PFSK-1 (cell line): ENCODE results near the gene MTA3.

Experiments
- FOXP2 ChIP-seq: optimal IDR thresholded peaks from 2 replicates; pipeline ENCODE3; 2011; ENCODE audit warnings: borderline replicate concordance, control low read depth, inconsistent platforms; ENCODE audit not compliant: insufficient read depth; ENCODE audit errors: extremely low read length, extremely low read depth
- POLR2AphosphoS5 ChIP-seq: IDR thresholded peaks from 2 replicates; pipeline ENCODE4 v1.6.1; 2012; ENCODE audit warnings: low read depth, mild to moderate bottlenecking, control low read depth, low read length, moderate library complexity
- SIN3A ChIP-seq: IDR thresholded peaks from 2 replicates; pipeline ENCODE4 v1.6.1; 2012; ENCODE audit warnings: mild to moderate bottlenecking, low read length, moderate library complexity, borderline replicate concordance; ENCODE audit not compliant: insufficient read depth
- TAF1 ChIP-seq: IDR thresholded peaks from 2 replicates; pipeline ENCODE4 v1.6.1; 2012; ENCODE audit warnings: low read length, control low read depth, borderline replicate concordance; ENCODE audit not compliant: insufficient read depth
- TF ChIP-seq, protein P1 (sequence below), 2 experiments: IDR thresholded peaks; 2 replicates each; pipeline versions ENCODE4 v1.6.1 to v1.8.0; 2011 to 2012; ENCODE audit warnings: low read depth in 2 of 2, low read length in 2 of 2, control low read depth in 1 of 2, inconsistent platforms in 1 of 2, mild to moderate bottlenecking in 1 of 2, moderate library complexity in 1 of 2; ENCODE audit not compliant: insufficient read depth in 1 of 2

MTA3 gene

DNA sequence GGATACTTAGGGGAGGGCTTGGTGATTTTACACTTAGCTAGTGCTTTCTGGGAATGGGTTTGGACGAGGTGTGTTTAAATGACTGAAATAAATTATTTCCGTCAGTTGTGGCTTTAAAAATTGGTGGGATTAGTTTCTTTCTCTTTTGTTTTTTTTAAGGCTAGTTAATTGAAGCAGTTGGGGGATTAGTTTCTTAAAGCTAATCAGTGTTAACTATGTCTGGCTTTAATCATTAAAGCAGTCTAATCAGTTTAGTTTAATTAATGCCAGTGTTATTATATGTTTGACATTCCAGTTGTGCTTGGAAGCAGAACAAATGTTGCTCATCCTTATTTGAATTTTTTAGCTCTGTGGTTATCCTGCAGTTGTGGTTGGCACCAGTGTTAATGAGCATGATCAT is 10.2 kb downstream of the MTA3 start:
- TF ChIP-seq SIN3A = no peak
- no peak for TF ChIP-seq POLR2AphosphoS5
- no peak for TF ChIP-seq FOXP2

DNA sequence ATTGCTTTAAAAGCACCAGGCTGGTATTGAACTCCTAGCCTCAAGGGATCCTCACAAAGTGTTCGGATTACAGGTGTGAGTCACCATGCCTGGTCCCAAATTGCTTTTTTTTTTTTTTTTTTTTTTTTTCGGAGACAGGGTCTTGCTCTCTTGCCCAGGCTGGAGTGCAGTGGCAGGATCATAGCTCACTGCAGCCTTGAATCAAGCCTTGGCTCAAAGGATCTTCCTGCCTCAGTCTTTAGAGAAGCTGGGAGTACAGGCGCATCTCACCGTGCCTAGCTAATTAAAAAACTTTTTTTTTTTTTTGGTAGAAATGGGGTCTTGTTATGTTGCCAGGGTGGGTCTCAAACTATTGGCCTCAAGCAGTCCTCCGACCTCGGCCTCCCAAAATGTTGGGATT is 12.8 kb downstream of the MTA3 start:
- TF ChIP-seq, protein P1, sequence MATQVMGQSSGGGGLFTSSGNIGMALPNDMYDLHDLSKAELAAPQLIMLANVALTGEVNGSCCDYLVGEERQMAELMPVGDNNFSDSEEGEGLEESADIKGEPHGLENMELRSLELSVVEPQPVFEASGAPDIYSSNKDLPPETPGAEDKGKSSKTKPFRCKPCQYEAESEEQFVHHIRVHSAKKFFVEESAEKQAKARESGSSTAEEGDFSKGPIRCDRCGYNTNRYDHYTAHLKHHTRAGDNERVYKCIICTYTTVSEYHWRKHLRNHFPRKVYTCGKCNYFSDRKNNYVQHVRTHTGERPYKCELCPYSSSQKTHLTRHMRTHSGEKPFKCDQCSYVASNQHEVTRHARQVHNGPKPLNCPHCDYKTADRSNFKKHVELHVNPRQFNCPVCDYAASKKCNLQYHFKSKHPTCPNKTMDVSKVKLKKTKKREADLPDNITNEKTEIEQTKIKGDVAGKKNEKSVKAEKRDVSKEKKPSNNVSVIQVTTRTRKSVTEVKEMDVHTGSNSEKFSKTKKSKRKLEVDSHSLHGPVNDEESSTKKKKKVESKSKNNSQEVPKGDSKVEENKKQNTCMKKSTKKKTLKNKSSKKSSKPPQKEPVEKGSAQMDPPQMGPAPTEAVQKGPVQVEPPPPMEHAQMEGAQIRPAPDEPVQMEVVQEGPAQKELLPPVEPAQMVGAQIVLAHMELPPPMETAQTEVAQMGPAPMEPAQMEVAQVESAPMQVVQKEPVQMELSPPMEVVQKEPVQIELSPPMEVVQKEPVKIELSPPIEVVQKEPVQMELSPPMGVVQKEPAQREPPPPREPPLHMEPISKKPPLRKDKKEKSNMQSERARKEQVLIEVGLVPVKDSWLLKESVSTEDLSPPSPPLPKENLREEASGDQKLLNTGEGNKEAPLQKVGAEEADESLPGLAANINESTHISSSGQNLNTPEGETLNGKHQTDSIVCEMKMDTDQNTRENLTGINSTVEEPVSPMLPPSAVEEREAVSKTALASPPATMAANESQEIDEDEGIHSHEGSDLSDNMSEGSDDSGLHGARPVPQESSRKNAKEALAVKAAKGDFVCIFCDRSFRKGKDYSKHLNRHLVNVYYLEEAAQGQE (IDR thresholded peaks at IDR 0.05; ENCODE audit: insufficient read depth in 1 of 2, low read depth in 2 of 2, low read length in 2 of 2) = no peak
- TF ChIP-seq FOXP2 = no peak
- no peak for TF ChIP-seq POLR2AphosphoS5
- TF ChIP-seq TAF1 = no peak
- no peak for TF ChIP-seq SIN3A

DNA sequence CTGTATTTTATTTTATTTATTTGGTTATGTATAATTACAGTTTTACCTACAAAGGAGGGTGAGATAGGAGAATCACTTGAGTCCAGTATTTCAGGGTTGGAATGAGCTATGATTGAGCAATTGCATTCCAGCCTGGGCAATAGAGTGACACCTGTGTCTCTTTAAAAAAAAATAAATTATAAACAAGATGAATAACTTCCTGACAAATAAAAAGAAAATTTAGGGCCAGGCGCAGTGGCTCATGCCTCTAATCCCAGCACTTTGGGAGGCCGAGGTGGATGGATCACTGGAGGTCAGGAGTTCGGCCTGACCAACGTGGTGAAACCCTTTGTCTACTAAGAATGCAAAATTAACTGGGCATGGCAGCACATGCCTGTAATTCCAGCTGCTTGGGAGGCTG is 17.3 kb downstream of the MTA3 start:
- TF ChIP-seq TAF1 (no peak), SIN3A (no peak), POLR2AphosphoS5 (no peak), FOXP2 (no peak)
- TF ChIP-seq, protein P1 (IDR thresholded peaks at IDR 0.05; ENCODE audit: insufficient read depth in 1 of 2, low read depth in 2 of 2, low read length in 2 of 2) = no peak

DNA sequence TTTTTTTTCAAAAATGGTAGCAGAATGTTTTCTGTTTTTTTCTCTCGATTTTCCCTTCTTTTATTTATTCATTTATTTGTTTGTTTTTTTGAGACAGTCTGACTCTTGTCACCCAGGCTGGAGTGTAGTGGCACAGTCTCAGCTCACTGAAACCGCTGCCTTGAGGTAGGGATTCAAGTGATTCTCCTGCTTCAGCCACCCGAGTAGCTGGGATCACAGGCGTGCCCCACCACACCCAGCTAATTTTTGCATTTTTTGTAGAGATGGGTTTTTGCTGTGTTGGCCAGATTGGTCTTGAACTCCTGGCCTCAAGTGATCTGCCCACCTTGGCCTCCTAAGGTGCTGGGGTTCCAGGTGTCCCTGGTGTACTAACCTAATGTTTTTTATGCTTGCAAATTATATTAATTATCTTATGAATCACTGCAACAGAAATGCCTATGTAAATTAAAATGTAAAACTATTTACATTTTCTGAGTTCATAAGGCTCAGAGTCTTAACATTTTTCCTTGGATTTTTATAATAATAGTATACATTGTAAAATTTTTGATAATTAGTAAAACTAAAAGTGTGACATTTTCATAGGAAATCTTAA is 19.2 kb downstream of the MTA3 start:
- TF ChIP-seq SIN3A = no peak
- TF ChIP-seq TAF1 = no peak
- no peak for TF ChIP-seq FOXP2
- TF ChIP-seq, protein P1 (IDR thresholded peaks at IDR 0.05; ENCODE audit: insufficient read depth in 1 of 2, low read depth in 2 of 2, low read length in 2 of 2) = no peak
- TF ChIP-seq POLR2AphosphoS5 = no peak

DNA sequence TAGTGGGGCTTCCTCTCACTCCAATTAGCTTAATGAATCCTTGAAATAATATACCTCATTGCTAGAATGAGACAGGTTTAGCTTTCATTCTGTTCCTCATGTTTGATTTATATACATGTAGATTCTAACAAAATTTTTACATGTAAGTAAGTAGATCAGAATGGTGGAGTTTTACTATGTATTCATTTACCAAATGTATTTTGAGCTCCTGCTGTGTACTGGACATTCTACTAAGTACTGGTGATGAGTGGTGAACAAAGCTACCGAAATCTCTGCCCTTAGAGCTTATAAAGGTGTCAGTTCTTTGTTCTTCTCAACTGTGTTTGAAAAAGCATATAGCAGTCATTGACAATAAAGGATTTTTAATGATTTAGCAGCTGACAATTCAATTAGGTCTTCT is 19.7 kb downstream of the MTA3 start:
- TF ChIP-seq, protein P1 (IDR thresholded peaks at IDR 0.05; ENCODE audit: insufficient read depth in 1 of 2, low read depth in 2 of 2, low read length in 2 of 2) = no peak
- TF ChIP-seq POLR2AphosphoS5 = no peak
- TF ChIP-seq TAF1 = no peak
- no peak for TF ChIP-seq SIN3A
- no peak for TF ChIP-seq FOXP2

DNA sequence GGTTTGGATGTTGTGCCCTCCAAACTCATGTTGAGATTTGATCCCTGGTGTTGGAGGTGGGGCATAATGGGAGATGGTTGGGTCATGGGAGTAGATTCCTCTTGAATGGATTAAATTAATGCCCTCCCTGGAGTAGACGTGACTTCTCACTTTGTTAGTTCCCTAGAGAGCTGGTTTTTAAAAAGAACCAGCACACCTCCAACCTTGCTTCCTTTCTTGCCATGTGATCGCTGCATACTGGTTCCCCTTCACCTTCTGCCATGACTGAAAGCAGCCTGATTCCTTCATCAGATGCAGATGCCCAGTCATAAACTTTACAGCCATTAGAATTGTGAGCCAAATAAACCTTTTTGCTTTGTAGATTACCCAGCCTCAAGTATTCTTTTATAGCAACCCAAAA is 21.7 kb downstream of the MTA3 start:
- no peak for TF ChIP-seq SIN3A
- TF ChIP-seq TAF1 = no peak
